GM03348 (cell line): ENCODE measurements around the gene DMRT1.
"Not testable (repeated sequence)": the region's sequence is repeated elsewhere in the genome, so short reads cannot be mapped to it uniquely, and the experiment has no call there.

Experiments
- DNase-seq: peaks from one replicate; pipeline ENCODE4 v3.0.0; 2012; ENCODE audit warnings: low spot score

Gene DMRT1

DNA sequence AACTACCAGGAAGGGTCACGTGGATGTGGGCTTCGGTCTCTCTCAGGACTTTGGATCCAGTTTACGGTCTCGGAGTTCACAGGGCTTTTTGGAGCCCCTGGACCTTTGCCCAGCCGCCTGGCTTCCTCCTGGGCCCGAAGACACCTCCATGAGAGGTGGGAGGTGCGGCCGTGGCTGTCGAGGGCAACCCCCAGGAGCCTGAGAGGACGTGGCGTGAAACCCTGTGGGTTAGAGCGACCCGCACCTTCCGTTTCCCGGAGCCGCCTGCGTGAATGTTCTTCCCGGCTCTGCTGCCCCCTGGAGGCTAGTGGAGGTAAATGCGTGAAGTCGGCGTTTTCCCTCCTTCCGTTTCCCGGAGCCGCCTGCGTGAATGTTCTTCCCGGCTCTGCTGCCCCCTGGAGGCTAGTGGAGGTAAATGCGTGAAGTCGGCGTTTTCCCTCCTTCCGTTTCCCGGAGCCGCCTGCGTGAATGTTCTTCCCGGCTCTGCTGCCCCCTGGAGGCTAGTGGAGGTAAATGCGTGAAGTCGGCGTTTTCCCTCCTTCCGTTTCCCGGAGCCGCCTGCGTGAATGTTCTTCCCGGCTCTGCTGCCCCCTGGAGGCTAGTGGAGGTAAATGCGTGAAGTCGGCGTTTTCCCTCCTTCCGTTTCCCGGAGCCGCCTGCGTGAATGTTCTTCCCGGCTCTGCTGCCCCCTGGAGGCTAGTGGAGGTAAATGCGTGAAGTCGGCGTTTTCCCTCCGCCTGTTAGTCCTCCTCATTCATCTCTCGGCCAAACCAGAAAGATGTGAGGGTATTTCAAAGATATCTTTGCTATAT lies 157.0 kb downstream of the DMRT1 start:
- not testable (repeated sequence) for DNase-seq

DNA sequence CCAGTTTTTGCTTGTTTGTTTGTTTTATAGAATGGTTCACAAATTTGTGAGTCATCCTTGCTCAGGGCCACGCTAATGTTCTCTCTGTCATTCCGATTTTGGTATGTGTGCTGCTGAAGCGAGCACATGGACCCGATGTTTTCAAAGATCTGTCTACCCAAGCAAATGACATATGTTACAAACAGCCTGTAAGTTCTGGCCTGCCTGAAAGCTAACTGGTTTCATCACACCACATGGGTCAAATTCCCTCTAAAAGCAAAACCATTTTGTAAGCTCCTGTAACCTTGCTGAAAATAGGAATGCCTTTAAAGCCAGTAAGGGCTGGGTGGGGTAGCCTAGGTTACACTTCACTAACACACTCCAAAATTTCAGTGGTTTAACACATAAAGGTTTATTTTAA lies 160.3 kb downstream of the DMRT1 start:
- DNase-seq, result no peak

DNA sequence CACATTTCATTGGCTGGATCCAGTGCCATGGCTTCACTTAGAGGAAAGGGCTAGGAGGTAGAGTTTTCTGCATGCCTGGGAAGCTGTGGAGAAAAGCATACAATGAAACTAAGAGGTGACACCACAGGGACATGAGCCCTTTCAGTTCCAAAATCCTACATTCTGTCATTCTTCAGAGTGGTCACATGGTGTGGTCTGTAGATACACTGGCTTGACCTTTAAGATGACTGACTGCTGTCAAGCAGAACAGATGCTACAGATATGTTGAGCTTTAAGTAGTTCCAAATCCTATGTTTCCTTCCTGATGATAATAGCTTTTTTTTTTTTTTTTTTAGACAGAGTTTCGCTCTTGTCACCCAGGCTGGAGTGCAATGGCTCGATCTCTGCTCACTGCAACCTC lies 161.2 kb downstream of the DMRT1 start:
- no peak for DNase-seq

DNA sequence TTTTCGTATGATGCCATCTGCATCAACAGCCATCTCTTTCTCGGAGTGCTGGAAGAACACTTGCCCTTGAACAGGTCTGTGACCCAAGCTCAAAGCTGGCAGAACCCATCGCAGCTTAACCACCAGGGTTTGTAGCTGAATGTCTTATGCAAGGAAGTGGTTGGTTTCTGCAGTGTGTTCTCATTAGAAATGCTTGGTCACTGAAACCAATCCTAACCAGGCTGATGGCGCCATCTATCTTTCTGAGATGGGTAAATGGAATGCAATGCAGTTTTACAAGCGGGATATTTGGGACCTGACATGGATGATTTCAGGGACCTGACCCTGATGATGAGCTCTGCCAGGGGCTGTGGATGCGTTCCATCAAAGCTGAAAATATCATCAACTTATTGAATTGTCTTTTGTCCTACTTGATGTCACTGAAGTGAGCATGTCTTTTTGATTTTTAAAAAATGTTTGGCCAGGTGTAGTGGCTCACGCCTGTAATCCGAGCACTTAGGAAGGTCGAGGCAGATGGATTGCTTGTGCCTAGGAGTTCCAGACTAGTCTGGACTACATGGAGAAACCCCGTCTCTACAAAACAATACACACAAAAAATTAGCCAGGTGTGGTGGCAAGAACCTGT lies 163.7 kb downstream of the DMRT1 start:
- peak; percentile 66 for DNase-seq

DNA sequence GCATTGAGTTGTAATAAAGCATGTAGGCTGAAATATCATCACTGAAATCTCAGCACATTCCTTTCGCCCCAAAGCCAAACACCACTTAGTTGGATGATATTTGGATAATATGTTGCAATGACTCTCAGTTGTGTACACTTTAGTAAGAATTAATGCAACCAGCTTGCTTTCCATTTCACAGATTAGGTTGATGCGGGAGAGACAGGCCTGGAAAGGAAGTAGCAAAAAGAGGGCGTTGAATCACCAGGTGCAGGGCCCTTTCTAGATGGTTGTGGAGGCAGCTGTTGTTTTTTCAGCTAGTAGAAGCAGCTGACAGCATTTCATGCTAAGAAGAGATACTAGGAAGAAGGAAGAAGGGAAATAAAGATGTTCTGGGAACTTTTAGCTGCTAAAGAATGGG lies 165.8 kb downstream of the DMRT1 start:
- DNase-seq, result no peak

DNA sequence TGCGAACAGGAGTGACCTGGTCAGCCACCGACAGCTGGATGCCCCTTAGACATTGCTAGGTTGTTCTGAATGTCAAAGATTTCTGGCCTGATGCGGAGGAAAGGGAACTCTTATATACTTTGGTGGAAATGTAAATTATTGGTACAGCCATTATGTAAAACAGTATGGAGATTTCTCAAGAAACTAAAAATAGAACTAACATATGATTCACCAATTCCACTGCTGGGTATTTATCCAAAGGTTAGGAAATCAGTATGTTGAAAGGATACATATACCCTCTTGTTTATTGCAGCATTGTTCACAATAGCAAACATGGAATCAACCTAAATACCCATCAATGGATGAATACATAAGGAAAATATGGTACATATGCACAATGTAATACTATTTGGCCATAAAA lies 166.7 kb downstream of the DMRT1 start:
- no peak for DNase-seq

DNA sequence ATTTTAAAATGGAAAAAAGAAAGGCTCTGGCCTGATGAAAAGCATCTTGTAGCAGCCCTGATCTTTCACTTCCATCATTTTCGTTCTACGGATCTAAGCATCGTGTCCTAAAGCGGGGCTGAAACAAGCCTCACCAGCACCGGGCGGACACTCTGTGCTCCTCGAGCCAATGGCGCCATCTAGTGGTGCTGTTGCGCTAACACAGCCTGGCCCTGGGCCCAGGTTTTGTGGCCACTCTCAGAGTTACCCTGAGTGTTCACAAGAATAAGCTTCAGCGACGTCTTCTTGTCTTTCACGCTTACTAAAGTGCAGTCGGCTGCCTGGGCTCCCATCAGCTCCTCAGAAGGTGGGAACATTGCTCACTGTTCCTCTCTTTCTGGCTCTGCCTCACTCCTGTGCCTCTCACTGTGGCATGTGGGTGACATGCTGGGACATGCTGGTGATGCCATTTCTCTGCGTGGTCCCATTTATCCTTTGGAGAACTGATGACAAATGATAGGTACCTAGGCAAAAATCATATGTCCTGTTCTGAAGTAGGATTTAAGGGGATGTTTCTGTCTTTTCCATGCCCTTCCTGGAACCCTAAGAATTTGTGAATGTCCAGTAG lies 167.7 kb downstream of the DMRT1 start:
- DNase-seq, result peak; percentile 87

DNA sequence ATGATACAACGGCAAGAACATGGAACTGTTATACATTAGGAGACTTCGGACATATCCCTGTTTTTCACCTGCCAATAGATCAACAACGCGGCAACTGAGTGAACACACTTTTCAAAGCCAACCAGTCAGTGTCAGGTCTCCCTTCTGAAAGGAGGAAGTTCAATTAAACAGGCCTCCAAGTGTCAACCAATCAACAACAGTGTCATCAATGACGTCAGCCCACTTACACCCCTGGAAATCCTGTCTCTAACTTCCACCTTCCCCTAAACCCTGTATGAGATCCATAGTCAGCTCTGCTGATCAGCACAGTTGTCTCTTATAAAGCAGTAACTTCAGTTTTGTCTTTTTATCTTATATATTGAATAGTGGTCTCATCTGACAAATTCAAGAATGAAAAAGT lies 171.5 kb downstream of the DMRT1 start:
- DNase-seq, result no peak

DNA sequence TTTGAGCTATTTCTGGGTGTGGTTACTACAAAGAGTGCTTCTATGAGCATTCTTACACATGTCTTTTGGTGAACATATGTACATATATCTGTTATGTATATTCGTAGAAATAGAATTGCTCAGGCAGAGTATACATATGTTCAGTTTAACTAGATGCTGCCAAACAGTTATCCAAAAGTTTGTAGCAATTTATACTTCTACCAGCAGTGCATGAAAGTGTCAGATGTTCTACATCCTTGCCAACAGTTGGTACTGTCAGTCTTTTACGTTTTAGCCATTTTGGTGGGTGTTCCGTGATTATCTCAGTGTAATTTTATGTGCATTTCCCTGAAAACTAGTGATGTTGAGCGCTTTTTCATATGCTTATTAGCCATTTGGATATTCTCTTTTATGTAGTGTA lies 172.7 kb downstream of the DMRT1 start:
- no peak for DNase-seq

DNA sequence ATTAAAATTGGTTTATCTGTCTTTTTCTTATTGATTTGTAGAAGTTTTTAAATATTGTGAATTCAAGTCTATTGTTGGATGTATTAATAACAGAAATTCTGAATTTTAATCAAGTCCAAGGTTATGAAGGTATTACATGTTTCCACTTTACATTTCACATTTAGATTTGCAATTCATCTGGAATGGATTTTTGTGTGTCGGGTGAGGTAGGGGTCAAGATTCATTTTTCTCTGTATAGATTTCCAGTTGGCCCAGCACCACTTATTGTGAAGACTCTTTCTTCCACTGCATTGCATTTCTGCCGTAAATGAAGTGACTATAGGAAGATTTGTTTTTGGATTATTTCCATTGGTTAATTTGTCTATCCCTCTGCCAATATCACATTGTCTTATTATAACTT lies 173.1 kb downstream of the DMRT1 start:
- no peak for DNase-seq

DNA sequence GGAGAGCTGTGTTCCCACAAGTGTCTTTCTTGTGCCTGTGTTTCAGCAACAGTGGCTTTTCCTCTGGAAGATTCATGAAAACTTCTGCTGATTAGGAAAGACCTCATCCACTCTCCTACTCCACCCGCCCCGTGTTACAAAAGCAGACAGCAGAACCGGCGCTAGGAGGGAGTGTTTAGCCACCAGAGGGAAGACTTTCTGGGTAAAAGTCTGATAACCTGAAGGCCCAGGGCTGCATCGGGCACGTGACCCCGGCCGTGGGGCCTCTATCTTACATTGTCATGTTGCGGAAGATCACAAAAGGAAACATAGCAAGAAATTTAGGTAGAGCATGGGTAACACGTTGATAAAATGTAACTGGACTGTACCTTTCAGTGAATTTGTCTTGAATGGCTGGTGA lies 176.6 kb downstream of the DMRT1 start:
- peak; percentile 36 for DNase-seq
